ENCODE measurements around the gene DGLUCY. TPM values are rescaled to one million over a fixed set of nuclear protein-coding genes. Genes with fewer than 3 reads are reported as not detected.

The DGLUCY gene
- total RNA-seq, 1 donor from 2014 or later: 20.0 TPM

DNA sequence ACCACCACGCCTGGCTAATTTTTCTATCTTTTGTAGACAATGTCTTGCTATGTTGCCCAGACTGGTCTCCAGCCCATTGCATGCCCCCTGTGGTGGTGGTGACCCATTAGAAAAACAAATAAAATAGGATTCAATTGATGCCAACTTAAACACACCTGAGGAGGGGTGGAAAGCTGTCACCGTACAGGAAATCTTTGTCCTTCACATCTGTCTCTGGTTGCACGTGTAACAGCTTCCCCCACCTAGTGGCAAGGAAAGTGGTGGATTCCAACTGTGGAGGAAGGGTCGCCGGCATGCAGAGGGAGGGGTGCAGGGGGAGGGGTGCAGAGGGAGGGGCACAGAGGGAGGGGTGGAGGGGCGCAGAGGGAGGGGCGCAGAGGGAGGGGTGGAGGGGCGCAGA, 156.7 kb downstream of the DGLUCY start:
- no peak overlapping the region for H3K4me2 ChIP-seq (ENCODE audit: low read length)

DNA sequence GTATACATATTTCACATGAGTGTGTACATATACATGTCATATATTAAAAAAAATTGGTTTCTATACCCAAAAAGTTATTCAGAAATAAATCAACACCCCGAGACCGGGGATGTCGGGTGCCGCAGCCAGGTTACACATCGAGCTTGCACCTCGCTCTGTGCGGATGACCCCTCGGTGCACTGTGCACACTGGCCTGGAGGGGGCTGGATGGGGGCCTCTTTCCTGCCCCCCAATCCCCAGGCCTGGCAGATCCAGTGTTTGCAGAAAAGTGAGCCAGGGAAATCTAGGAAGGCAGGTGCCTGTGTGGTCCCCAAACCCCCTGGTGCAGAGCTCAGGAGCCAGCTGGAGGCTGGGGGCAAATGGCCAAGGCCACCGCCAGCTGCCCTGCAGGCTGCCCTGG, 157.8 kb downstream of the DGLUCY start:
- no peaks in the 10 kb centered on the region for H3K36me3 ChIP-seq (ENCODE audit: insufficient read depth, low read length)
- H2AFZ ChIP-seq (ENCODE audit: low read depth, low read length): no peak overlapping the region
- Mint-ChIP-seq H3K36me3 (ENCODE audit: low read depth, unreplicated experiment) (no peaks in the 10 kb centered on the region), H3K4me3 (ENCODE audit: unreplicated experiment) (no peak overlapping the region), H3K9me3 (ENCODE audit: unreplicated experiment) (no peaks in the 10 kb centered on the region), H3K27me3 (ENCODE audit: low read depth, unreplicated experiment) (peaks cover 5% of the 10 kb centered on the region), H3K4me1 (ENCODE audit: low read depth, unreplicated experiment) (no peaks in the 10 kb centered on the region), H3K27ac (ENCODE audit: unreplicated experiment) (no peak overlapping the region)
- FAIRE-seq: no peak
- no peak overlapping the region for H3K4me2 ChIP-seq (ENCODE audit: low read length)
- no peak overlapping the region for H3K4me3 ChIP-seq (ENCODE audit: insufficient read depth, low read depth, low read length)
- H3K9me3 ChIP-seq (ENCODE audit: insufficient read depth, low read depth, low read length): no peaks in the 10 kb centered on the region
- H4K20me1 ChIP-seq (ENCODE audit: insufficient read depth, low read length): no peaks in the 10 kb centered on the region
- DNase-seq (ENCODE audit: low read depth): no peak
- no peaks in the 10 kb centered on the region for H3K79me2 ChIP-seq (ENCODE audit: insufficient read depth, low read length)
- TF ChIP-seq EZH2 (IDR thresholded peaks at IDR 0.05; ENCODE audit: insufficient read depth, low read length): no peak
- TF ChIP-seq, protein P1, sequence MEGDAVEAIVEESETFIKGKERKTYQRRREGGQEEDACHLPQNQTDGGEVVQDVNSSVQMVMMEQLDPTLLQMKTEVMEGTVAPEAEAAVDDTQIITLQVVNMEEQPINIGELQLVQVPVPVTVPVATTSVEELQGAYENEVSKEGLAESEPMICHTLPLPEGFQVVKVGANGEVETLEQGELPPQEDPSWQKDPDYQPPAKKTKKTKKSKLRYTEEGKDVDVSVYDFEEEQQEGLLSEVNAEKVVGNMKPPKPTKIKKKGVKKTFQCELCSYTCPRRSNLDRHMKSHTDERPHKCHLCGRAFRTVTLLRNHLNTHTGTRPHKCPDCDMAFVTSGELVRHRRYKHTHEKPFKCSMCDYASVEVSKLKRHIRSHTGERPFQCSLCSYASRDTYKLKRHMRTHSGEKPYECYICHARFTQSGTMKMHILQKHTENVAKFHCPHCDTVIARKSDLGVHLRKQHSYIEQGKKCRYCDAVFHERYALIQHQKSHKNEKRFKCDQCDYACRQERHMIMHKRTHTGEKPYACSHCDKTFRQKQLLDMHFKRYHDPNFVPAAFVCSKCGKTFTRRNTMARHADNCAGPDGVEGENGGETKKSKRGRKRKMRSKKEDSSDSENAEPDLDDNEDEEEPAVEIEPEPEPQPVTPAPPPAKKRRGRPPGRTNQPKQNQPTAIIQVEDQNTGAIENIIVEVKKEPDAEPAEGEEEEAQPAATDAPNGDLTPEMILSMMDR (IDR thresholded peaks at IDR 0.05; ENCODE audit: insufficient read depth, low read depth, low read length): no peak
- no peaks in the 10 kb centered on the region for H3K27me3 ChIP-seq (ENCODE audit: insufficient read depth, low read length)
- H3K27ac ChIP-seq (ENCODE audit: low read depth, low read length): no peak overlapping the region
- H3K9ac ChIP-seq (ENCODE audit: low read length): no peak overlapping the region
- no peaks in the 10 kb centered on the region for H3K4me1 ChIP-seq (ENCODE audit: insufficient read depth, low read length)

More for the DNA sequence above, 156.7 kb downstream of the DGLUCY start:
- Mint-ChIP-seq H3K4me3 (ENCODE audit: unreplicated experiment) (no peak overlapping the region), H3K27ac (ENCODE audit: unreplicated experiment) (no peak overlapping the region), H3K9me3 (ENCODE audit: unreplicated experiment) (no peaks in the 10 kb centered on the region), H3K36me3 (ENCODE audit: low read depth, unreplicated experiment) (no peaks in the 10 kb centered on the region), H3K4me1 (ENCODE audit: low read depth, unreplicated experiment) (no peaks in the 10 kb centered on the region), H3K27me3 (ENCODE audit: low read depth, unreplicated experiment) (peaks cover 13% of the 10 kb centered on the region)
- no peaks in the 10 kb centered on the region for H3K9me3 ChIP-seq (ENCODE audit: insufficient read depth, low read depth, low read length)
- H3K4me1 ChIP-seq (ENCODE audit: insufficient read depth, low read length): no peaks in the 10 kb centered on the region
- TF ChIP-seq, protein P1 (IDR thresholded peaks at IDR 0.05; ENCODE audit: insufficient read depth, low read depth, low read length): no peak
- TF ChIP-seq EZH2 (IDR thresholded peaks at IDR 0.05; ENCODE audit: insufficient read depth, low read length): no peak
- FAIRE-seq: no peak
- H3K79me2 ChIP-seq (ENCODE audit: insufficient read depth, low read length): no peaks in the 10 kb centered on the region
- no peak overlapping the region for H3K27ac ChIP-seq (ENCODE audit: low read depth, low read length)
- no peak overlapping the region for H2AFZ ChIP-seq (ENCODE audit: low read depth, low read length)
- no peak for DNase-seq (ENCODE audit: low read depth)
- H3K36me3 ChIP-seq (ENCODE audit: insufficient read depth, low read length): no peaks in the 10 kb centered on the region
- H3K27me3 ChIP-seq (ENCODE audit: insufficient read depth, low read length): peaks cover 2% of the 10 kb centered on the region
- no peak overlapping the region for H3K9ac ChIP-seq (ENCODE audit: low read length)
- no peak overlapping the region for H3K4me3 ChIP-seq (ENCODE audit: insufficient read depth, low read depth, low read length)
- H4K20me1 ChIP-seq (ENCODE audit: insufficient read depth, low read length): no peaks in the 10 kb centered on the region

GRCh38 chr14:91272341-91273272, 158.7 kb downstream of the DGLUCY start:
- no peaks in the 10 kb centered on the region for H4K20me1 ChIP-seq (ENCODE audit: insufficient read depth, low read length)
- no peaks in the 10 kb centered on the region for H3K4me1 ChIP-seq (ENCODE audit: insufficient read depth, low read length)
- no peaks in the 10 kb centered on the region for H3K27me3 ChIP-seq (ENCODE audit: insufficient read depth, low read length)
- H3K9me3 ChIP-seq (ENCODE audit: insufficient read depth, low read depth, low read length): no peaks in the 10 kb centered on the region
- FAIRE-seq: no peak
- H3K4me1 Mint-ChIP-seq (ENCODE audit: low read depth, unreplicated experiment): no peaks in the 10 kb centered on the region
- no peak overlapping the region for H2AFZ ChIP-seq (ENCODE audit: low read depth, low read length)
- no peaks in the 10 kb centered on the region for H3K9me3 Mint-ChIP-seq (ENCODE audit: unreplicated experiment)
- H3K27ac ChIP-seq (ENCODE audit: low read depth, low read length): no peak overlapping the region
- no peaks in the 10 kb centered on the region for H3K36me3 ChIP-seq (ENCODE audit: insufficient read depth, low read length)
- no peak for TF ChIP-seq EZH2 (IDR thresholded peaks at IDR 0.05; ENCODE audit: insufficient read depth, low read length)
- TF ChIP-seq, protein P1 (IDR thresholded peaks at IDR 0.05; ENCODE audit: insufficient read depth, low read depth, low read length): no peak
- no peak overlapping the region for H3K4me2 ChIP-seq (ENCODE audit: low read length)
- peaks cover 5% of the 10 kb centered on the region for H3K27me3 Mint-ChIP-seq (ENCODE audit: low read depth, unreplicated experiment)
- H3K36me3 Mint-ChIP-seq (ENCODE audit: low read depth, unreplicated experiment): no peaks in the 10 kb centered on the region
- H3K9ac ChIP-seq (ENCODE audit: low read length): no peak overlapping the region
- H3K4me3 ChIP-seq (ENCODE audit: insufficient read depth, low read depth, low read length): no peak overlapping the region
- no peak overlapping the region for H3K27ac Mint-ChIP-seq (ENCODE audit: unreplicated experiment)
- no peaks in the 10 kb centered on the region for H3K79me2 ChIP-seq (ENCODE audit: insufficient read depth, low read length)
- H3K4me3 Mint-ChIP-seq (ENCODE audit: unreplicated experiment): no peak overlapping the region
- DNase-seq (ENCODE audit: low read depth): no peak
